B cell (primary cell): Measurements from ENCODE around the gene DIS3L2. TPM values are rescaled to one million over a fixed set of nuclear protein-coding genes. Genes with fewer than 3 reads are reported as not detected.

Experiments used
- ATAC-seq: fragments of 200-7000 bp; cut with Tn5 transposase; one replicate; pipeline ENCODE4 v1.10.0; 2021; ENCODE audit warnings: low read depth, mild to moderate bottlenecking, moderate number of reproducible peaks, moderate library complexity
- CTCF ChIA-PET: fragments of 350-600 bp; sonication (Branson Sonifier 250); formaldehyde crosslinking; loops from one replicate; lab custom pipeline; 2021; ENCODE audit warnings: antibody characterized with exemption, inconsistent platforms; lab: Charles Lee
- POLR2A ChIA-PET: fragments of 350-600 bp; sonication (Branson Sonifier 250); formaldehyde crosslinking; loops from one replicate; lab custom pipeline; 2021; ENCODE audit warnings: antibody characterized with exemption; lab: Charles Lee
- DNase-seq: peaks from one replicate; pipeline ENCODE4 v3.0.0; 2013
- H2AFZ ChIP-seq: 2 replicates; pipeline ENCODE4 v1.6.1; 2012; ENCODE audit warnings: mild to moderate bottlenecking, low read depth, low read length; ENCODE audit not compliant: insufficient read depth, poor library complexity, severe bottlenecking
- H3K27ac ChIP-seq, 2 donors: 1 replicate in 1 of 2; 2 replicates in 1 of 2; pipeline ENCODE4 v1.5.1; 2012 to 2013; ENCODE audit warnings: low read length in 2 of 2, mild to moderate bottlenecking in 2 of 2, moderate library complexity in 1 of 2
- H3K27me3 ChIP-seq, 4 experiments: fragments of 200-600 bp in 1 of 4; sonication (generic) in 1 of 4; replicated peaks in 1 of 4; 1 replicate in 2 of 4; 2 replicates in 2 of 4; pipeline versions ENCODE4 v1.6.1 to v1.7.0; 2013 to 2016; ENCODE audit warnings: low read length in 3 of 4, mild to moderate bottlenecking in 2 of 4, mixed read lengths in 1 of 4, moderate library complexity in 1 of 4; ENCODE audit not compliant: insufficient read depth in 4 of 4, control insufficient read depth in 3 of 4; ENCODE audit errors: control extremely low read depth in 1 of 4
- H3K36me3 ChIP-seq, 2 experiments: replicated peaks in 1 of 2; 1 replicate in 1 of 2; 2 replicates in 1 of 2; pipeline versions ENCODE4 v1.6.1 to v1.7.1; 2013; ENCODE audit warnings: low read length in 1 of 2; ENCODE audit not compliant: insufficient read depth in 2 of 2, control insufficient read depth in 1 of 2; ENCODE audit errors: control extremely low read depth in 1 of 2, extremely low read depth in 1 of 2
- H3K4me1 ChIP-seq, 2 donors: fragments of 200-600 bp in 1 of 2; sonication (generic) in 1 of 2; 1 replicate in 1 of 2; 2 replicates in 1 of 2; pipeline versions ENCODE4 v1.5.1 to v1.6.1; 2013 to 2017; ENCODE audit warnings: low read length in 2 of 2; ENCODE audit not compliant: control insufficient read depth in 2 of 2, insufficient read depth in 2 of 2
- H3K4me2 ChIP-seq: replicated peaks from 2 replicates; pipeline ENCODE3; 2012; ENCODE audit warnings: mild to moderate bottlenecking, low read depth, low read length; ENCODE audit not compliant: poor library complexity, severe bottlenecking
- H3K4me3 ChIP-seq, 5 experiments: fragments of 200-600 bp in 1 of 5; sonication (generic) in 1 of 5; 1 replicate in 3 of 5; 2 replicates in 2 of 5; pipeline versions ENCODE4 v1.5.1 to v1.7.0; 2011 to 2016; ENCODE audit warnings: low read length in 4 of 5, mild to moderate bottlenecking in 4 of 5, low read depth in 2 of 5, control low read depth in 1 of 5, moderate library complexity in 1 of 5; ENCODE audit not compliant: insufficient read depth in 1 of 5; ENCODE audit errors: control extremely low read depth in 1 of 5, extremely low read depth in 1 of 5
- H3K79me2 ChIP-seq: fragments of 200-600 bp; sonication (generic); one replicate; pipeline ENCODE4 v1.6.0; 2016; ENCODE audit warnings: low read length; ENCODE audit not compliant: control insufficient read depth, insufficient read depth
- H3K9ac ChIP-seq: fragments of 200-600 bp; sonication (generic); 2 replicates; pipeline ENCODE4 v1.6.1; 2017; ENCODE audit warnings: mild to moderate bottlenecking, low read length, moderate library complexity
- H3K9me3 ChIP-seq, 3 donors: one replicate each; pipeline versions ENCODE4 v1.6.1 to v1.7.1; 2013; ENCODE audit warnings: low read length in 2 of 3; ENCODE audit not compliant: control insufficient read depth in 2 of 3, insufficient read depth in 1 of 3; ENCODE audit errors: control extremely low read depth in 1 of 3
- H4K20me1 ChIP-seq: 2 replicates; pipeline ENCODE4 v1.6.0; 2012; ENCODE audit warnings: mild to moderate bottlenecking, low read length; ENCODE audit not compliant: insufficient read depth, control insufficient read depth, poor library complexity, severe bottlenecking
- H3K27ac Mint-ChIP-seq: one replicate; pipeline ENCODE4 v1.8.0; 2021; ENCODE audit warnings: mixed read lengths
- H3K27me3 Mint-ChIP-seq: one replicate; pipeline ENCODE4 v1.8.0; 2021; ENCODE audit warnings: mixed read lengths
- H3K4me1 Mint-ChIP-seq: one replicate; pipeline ENCODE4 v1.8.0; 2021; ENCODE audit warnings: mixed read lengths
- H3K4me3 Mint-ChIP-seq: one replicate; pipeline ENCODE4 v1.8.0; 2021; ENCODE audit warnings: mixed read lengths
- H3K9me3 Mint-ChIP-seq: one replicate; pipeline ENCODE4 v1.8.0; 2022; ENCODE audit warnings: mixed read lengths; ENCODE audit not compliant: insufficient read depth
- CTCF ChIP-seq: fragments of 200-600 bp; IDR thresholded peaks from one replicate; pipeline ENCODE4 v1.8.0; 2022; ENCODE audit warnings: antibody characterized with exemption, mild to moderate bottlenecking
- EZH2 ChIP-seq: IDR thresholded peaks from 2 replicates; pipeline ENCODE4 v1.6.1; 2012; ENCODE audit warnings: borderline replicate concordance, low read depth, mild to moderate bottlenecking, moderate library complexity, low read length; ENCODE audit not compliant: insufficient read depth, poor library complexity, severe bottlenecking
- WGBS: methylation state at CpG from one replicate; pipeline ENCODE4 v1.1.5; 2013; ENCODE audit warnings: missing lambda C conversion rate; ENCODE audit not compliant: insufficient coverage; 5-methylcytosine and 5-hydroxymethylcytosine counted together
- intact Hi-C: fragments of 100-400 bp; cut with micrococcal nuclease; formaldehyde crosslinking; loops from one replicate; pipeline ENCODE4 v1.10.0; 2022
- polyA plus RNA-seq: library from polyadenylated mRNA; depleted of rRNA; stranded (reverse); fragments of >200 nt; gene quantifications from 2 replicates; pipeline ENCODE4 v1.2.3, GENCODE V29; 2012
- total RNA-seq, 2 donors: library from RNA; stranded (reverse); fragments of 120-200 nt in 1 of 2; gene quantifications; 1 replicate in 1 of 2; 2 replicates in 1 of 2; pipeline versions ENCODE4 v1.2.3 to v1.2.4, GENCODE V29; 2013 to 2022

The DIS3L2 gene
- total and polyA plus RNA-seq, 2 donors (not counting 1 experiment from before 2014, with no cell fraction given): 34.5 to 70.1 TPM

DNA sequence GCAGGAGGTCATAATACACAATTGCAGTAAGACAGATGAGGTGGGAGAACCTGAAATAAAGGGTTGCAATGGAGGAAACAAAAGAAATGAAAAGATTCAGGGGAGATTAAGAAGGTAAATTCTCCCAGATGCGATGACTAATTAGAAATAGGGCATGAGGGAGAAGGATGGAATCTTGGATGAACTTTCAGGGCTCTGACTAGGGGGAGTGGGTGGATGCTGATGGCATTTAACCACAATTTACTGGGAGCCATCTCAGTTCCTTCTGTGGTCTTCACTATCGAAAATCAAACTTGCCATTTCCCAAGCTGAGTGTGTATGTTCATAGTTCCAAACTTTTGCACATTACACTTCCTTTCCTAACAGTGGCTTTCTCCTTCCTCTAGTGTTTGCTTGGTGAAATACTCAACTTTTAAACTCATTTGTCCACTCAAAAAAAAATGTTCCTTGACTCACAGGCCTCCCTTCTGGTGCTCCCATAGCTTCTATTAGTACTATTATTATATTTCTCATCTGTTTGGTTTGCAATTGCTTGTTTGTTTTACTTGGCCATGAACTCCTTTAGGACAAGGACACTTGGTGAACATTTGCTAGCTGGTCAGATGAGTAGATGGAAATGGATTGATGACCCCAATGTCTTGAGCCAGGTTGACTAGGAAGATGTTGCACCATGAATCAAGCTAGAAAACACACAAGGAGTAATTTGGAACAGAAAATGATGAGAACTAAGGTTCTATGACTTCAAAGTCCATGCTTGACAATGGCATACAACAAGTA, 178.5 kb downstream of the DIS3L2 start:
- no peak overlapping the region for H3K9ac ChIP-seq
- Mint-ChIP-seq H3K9me3 (no peaks in the 10 kb centered on the region), H3K4me1 (peaks cover 23% of the 10 kb centered on the region), H3K27ac (no peak overlapping the region), H3K27me3 (no peaks in the 10 kb centered on the region), H3K4me3 (no peak overlapping the region)
- H4K20me1 ChIP-seq: no peaks in the 10 kb centered on the region
- H3K79me2 ChIP-seq: no peaks in the 10 kb centered on the region
- H3K4me1 ChIP-seq: peaks cover 10 to 11% of the 10 kb centered on the region in 2 donors
- H3K36me3 ChIP-seq: peaks cover 0 to 2% of the 10 kb centered on the region in 2 experiments
- ChIA-PET POLR2A (no interaction called here), CTCF (interaction anchor here (0.5 to 3.7 kb wide), 6 partner anchors 9 to 234 kb away, joined by 3 to 31 read pairs (median 4); partner anchors contain the start of gene NPPC)
- TF ChIP-seq CTCF: no peak
- TF ChIP-seq EZH2: no peak
- whole genome bisulfite sequencing: no CpG with 5 or more reads among the region's 2 CpGs
- DNase-seq (no peak), ATAC-seq (no peak)
- H3K4me3 ChIP-seq: no peak overlapping the region
- intact Hi-C loops: no loop called here
- H3K4me2 ChIP-seq: no peak overlapping the region
- H3K27ac ChIP-seq: no peak overlapping the region
- no peaks in the 10 kb centered on the region for H3K27me3 ChIP-seq
- H3K9me3 ChIP-seq: no peaks in the 10 kb centered on the region
- no peak overlapping the region for H2AFZ ChIP-seq

- Histone ChIP-seq H4K20me1 (no peaks in the 10 kb centered on the region), H3K79me2 (no peaks in the 10 kb centered on the region), H3K9me3 (no peaks in the 10 kb centered on the region), H2AFZ (no peak overlapping the region), H3K4me2 (no peak overlapping the region), H3K36me3 (peaks cover 0 to 5% of the 10 kb centered on the region in 2 experiments), H3K4me1 (peaks cover 10 to 11% of the 10 kb centered on the region in 2 donors), H3K27ac (no peak overlapping the region), H3K9ac (no peak overlapping the region), H3K4me3 (no peak overlapping the region), H3K27me3 (no peaks in the 10 kb centered on the region)
- intact Hi-C loops: no loop called here
- DNase-seq: no peak
- ChIA-PET POLR2A (no interaction called here), CTCF (interaction anchor here (0.8 to 3.7 kb wide), 10 partner anchors 10 to 296 kb away, joined by 3 to 31 read pairs (median 4); partner anchors contain the start of gene NPPC)
- H3K4me1 Mint-ChIP-seq: peaks cover 23% of the 10 kb centered on the region
- no peaks in the 10 kb centered on the region for H3K9me3 Mint-ChIP-seq
- TF ChIP-seq CTCF (no peak), EZH2 (no peak)
- WGBS: 100% methylated on average over 1 of the region's 1 CpG
- H3K4me3 Mint-ChIP-seq: no peak overlapping the region
- no peak overlapping the region for H3K27ac Mint-ChIP-seq
- ATAC-seq: no peak
- no peaks in the 10 kb centered on the region for H3K27me3 Mint-ChIP-seq
These were observed 180.1 kb downstream of the DIS3L2 start for GRCh38 chr2:232141591-232141990.
